Smooth muscle cell of the brain vasculature (primary cell): ENCODE results near the gene RNPEPL1.
"Not testable (repeated sequence)": the region's sequence is repeated elsewhere in the genome, so short reads cannot be mapped to it uniquely, and the experiment has no call there.

Experiments
- DNase-seq: peaks from one replicate; pipeline ENCODE4 v3.0.0-alpha.2; 2012; ENCODE audit warnings: low read depth, low spot score

The RNPEPL1 gene, protein sequence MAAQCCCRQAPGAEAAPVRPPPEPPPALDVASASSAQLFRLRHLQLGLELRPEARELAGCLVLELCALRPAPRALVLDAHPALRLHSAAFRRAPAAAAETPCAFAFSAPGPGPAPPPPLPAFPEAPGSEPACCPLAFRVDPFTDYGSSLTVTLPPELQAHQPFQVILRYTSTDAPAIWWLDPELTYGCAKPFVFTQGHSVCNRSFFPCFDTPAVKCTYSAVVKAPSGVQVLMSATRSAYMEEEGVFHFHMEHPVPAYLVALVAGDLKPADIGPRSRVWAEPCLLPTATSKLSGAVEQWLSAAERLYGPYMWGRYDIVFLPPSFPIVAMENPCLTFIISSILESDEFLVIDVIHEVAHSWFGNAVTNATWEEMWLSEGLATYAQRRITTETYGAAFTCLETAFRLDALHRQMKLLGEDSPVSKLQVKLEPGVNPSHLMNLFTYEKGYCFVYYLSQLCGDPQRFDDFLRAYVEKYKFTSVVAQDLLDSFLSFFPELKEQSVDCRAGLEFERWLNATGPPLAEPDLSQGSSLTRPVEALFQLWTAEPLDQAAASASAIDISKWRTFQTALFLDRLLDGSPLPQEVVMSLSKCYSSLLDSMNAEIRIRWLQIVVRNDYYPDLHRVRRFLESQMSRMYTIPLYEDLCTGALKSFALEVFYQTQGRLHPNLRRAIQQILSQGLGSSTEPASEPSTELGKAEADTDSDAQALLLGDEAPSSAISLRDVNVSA

DNA sequence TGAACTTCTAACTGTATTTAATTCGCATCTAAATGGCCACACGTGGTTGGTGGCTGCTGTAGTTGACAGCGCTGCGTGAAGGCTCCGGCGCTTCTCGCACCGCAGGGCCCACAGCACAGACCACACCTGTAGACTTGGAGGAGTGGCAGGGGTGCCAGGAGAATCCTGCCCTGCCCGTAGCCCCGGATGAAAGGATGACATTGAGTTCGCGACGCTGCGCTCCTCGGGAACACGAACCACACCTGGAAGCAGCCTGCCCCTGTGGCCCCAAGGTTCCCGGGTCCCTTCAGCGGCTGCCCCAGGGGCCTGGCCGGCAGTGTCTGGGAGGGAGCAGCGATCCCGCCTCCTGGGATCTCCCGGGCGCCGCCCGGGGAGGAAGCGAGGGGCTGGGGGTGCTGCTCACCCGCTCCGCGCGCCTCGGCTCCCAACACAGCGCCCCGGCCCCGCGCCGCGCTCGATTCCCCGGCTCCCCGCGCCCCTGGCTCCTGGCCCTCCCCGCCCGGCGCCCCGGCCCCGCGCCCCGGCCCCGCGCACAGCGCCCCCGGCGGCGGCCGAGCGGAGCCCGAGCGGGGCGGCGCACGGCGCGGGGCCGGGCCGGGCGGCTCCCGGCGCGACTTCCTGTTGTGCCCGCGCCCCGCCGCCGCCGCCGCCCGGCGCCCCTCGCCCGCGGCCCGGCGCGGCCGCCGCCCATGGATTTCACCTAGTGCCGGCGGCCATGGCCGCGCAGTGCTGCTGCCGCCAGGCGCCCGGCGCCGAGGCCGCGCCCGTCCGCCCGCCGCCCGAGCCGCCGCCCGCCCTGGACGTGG lies at the start of gene RNPEPL1:
Gene RNPEPL1, plus strand, starts transcription at position 613 of the 806 bp plus-strand sequence. Its CDS starts 103 bp downstream, at position 716.
- no peak for DNase-seq

GRCh38 chr2:240518981-240519380 lies 49.3 kb upstream of the RNPEPL1 start:
- no peak for DNase-seq

GRCh38 chr2:240519396-240520129 lies 48.7 kb upstream of the RNPEPL1 start:
- no peak for DNase-seq

DNA sequence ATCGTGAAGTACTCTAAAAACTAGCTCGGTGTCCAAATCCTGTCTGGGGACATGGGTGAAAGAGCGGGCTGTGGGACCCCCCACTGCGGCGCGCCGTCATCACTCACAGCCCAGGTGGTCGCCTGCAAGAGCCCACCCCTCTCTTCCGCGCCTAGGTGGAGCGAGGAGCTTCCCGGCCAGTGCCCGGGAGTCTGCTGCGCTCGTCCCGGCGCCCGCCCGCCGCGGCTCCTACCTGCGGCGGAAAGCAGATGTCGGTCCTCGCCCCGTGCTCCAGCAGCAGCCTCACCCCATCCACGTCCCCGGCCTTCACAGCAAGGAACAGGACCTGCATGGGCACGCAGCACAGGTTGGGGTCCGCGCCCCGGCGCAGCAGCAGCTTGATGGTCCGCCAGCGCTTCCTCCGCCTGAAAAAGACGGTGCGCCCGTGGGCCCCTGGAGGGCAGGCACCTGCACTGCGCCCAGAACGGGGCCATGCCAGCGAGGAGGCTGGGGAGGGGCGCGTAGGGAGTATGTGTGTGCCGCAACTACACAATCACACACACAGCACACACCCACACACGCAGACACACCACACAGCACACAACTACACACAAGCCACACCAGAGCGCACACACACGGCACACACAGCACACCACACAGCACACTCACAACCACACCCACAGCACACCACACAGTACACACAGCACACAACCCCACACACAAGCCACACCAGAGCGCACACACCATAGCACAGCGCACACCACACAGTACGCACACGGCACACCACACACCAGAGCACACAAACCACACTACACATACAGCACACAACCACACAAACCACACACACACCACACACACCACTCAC lies 47.9 kb upstream of the RNPEPL1 start:
- DNase-seq: no peak

GRCh38 chr2:240520974-240521350 lies 47.3 kb upstream of the RNPEPL1 start:
- DNase-seq: no peak

- not testable (repeated sequence) for DNase-seq
These were observed 46.4 kb upstream of the RNPEPL1 start for GRCh38 chr2:240521885-240522284.

DNA sequence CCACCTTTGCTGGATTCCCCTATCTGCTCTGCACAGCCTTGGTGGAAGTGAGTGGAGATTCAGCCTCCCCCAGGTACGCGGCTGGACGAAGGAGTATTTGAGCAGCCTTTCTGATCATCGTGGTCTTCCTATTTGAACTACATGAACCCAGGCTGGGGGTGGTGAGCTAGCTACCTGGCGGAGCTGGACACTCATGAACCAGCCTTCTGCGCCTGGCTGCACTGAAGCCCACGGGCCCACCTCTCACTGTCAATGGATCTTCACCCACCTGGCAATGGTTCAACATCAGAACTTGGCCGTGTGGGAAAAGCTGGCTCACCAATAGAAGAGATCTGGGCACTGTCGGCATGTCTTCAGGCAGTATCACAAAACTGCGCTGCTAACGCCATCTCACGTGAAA lies 45.9 kb upstream of the RNPEPL1 start:
- no peak for DNase-seq

GRCh38 chr2:240523451-240524281 lies 44.6 kb upstream of the RNPEPL1 start:
- no peak for DNase-seq

- no peak for DNase-seq
These were observed 43.1 kb upstream of the RNPEPL1 start for GRCh38 chr2:240524963-240525718.

DNA sequence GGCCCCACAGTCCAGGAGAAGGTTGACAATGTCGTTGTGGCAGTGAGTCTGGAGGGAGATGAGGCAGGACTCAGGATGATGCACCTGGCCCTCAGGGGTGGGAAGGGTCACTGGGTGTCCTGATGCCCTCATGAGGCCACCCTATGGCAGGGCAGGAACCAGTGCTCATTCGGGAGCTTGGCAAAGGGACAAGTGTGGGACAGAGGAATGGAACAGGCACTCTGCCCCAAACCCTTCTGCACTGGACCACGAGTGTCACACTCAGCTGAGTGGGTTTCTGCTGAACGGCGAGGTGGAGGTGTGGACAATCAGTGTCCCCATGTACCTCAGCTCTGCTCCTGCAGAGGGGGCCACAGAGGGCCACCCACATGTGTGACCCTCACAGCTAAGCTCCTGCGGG lies 42.5 kb upstream of the RNPEPL1 start:
- DNase-seq: no peak

GRCh38 chr2:240526521-240526920 lies 41.8 kb upstream of the RNPEPL1 start:
- no peak for DNase-seq

DNA sequence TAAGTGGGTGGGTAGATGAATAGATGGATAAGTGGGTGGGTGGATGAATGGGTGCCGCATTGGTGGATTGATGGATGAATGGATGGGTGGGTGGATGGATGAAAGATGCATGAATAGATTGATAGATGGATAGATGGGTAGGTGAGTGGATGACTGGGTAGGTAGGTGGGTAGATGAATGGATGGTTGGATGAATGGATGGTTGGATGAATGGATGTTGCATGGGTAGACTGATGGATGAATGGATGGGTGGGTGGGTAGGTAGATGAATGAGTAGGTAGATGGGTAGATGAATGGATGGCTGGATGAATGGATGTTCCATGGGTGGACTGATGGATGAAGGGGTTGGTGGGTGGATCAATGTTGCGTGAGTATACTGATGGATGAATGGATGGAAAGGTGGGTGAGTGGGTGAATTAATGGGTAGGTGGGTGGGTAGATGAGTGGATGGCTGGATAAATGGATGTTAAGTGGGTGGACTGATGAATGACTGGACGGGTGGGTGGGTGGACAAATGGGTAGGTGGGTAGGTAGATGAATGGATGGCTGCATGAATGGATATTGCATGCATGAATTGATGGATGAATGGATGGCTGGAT lies 41.0 kb upstream of the RNPEPL1 start:
- no peak for DNase-seq

DNA sequence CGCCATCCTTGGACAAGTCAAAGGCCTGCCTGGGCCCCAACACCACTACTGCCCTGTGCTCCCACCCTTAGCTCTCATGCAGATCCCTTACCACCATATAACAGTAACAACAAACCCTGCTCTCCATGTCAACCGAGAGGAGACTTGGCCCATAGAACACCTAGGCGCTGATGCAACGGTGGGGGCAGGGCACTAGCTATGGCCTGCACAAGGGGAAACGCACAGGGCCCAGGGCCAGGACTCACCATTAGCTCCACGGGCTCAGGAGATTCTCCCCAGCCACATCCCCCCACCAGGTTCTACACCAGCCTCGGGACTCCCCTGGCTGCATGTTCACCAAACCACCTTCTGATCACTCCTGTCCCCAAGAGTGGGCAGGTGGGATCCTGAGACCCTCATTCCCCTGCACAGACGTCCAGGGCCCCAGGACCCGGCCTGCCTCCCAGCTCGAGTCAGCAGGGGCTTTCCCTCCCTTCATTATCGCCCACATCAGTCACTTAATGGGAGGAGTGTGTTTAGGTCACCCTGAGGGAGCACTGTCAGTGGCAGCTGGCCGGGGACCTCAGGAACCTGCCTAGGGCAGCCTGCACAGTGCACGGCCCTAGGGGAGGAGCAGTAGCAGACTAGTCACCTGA lies 39.8 kb upstream of the RNPEPL1 start:
- no peak for DNase-seq

DNA sequence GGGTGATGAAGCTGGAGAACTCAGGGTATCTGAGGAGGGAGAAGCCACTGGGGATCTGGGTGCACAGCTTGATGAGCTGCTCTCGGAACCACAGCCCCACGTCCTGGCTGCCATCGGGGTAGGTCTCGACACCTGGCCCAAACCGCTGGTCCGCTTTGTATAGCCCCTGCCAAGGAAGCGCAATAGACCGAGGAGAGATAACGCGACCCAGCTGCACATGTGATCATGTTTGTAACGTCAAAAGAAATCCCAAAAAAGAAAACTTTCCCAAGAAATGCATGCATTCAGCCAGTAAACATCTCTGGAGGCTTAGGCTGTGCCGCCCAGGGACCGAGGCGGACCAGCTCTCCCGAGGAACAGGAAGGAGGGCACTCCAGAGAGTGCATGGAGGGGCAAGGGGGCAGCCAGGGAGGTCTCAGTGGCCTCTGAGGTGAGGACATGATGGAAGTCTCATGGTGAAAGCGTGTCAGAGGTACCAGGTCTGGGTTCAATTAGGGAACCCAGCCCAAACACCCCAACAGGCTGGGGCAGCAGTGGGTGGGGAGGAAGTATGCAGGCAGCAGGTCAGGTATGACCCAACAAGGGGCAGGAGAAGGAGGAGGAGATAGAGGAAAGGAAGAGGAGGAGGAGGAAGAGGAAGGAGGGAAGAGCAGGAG lies 38.8 kb upstream of the RNPEPL1 start:
- no peak for DNase-seq

DNA sequence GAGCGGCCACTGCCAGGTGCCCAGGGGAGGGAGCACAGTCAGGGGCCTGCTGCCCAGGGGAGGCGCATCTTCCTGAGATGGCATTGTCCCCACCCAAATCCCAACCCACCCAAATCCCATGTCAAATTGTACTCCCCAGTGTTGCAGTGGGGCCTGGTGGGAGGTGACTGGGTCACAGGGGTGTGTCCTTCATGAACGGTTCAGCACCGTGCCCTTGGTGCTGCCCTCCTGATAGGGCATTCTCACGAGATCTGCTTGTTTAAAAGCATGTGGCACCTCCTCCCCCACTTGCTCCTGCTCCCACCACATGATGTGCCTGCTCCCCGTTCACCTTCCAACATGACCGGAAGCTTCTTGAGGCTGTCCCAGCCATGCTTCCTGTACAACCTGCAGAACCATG lies 38.1 kb upstream of the RNPEPL1 start:
- DNase-seq: no peak

DNA sequence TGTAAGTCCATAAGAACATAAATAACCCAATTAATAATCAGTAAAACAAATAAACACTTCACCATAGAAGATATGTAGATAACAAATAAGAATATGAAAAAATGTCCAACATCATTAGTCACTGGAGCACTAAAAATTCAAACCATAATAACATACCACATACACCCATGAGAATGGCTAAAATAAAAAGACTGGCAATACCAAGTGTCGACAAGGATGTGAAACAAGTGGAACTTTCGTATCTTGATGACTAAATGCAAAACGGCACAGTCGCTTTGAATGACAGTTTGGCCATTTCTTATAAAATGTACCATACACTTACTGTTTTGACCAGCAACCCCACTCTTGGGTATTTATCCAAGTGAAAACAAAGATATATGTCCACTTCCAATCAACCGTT lies 37.2 kb upstream of the RNPEPL1 start:
- DNase-seq: no peak

DNA sequence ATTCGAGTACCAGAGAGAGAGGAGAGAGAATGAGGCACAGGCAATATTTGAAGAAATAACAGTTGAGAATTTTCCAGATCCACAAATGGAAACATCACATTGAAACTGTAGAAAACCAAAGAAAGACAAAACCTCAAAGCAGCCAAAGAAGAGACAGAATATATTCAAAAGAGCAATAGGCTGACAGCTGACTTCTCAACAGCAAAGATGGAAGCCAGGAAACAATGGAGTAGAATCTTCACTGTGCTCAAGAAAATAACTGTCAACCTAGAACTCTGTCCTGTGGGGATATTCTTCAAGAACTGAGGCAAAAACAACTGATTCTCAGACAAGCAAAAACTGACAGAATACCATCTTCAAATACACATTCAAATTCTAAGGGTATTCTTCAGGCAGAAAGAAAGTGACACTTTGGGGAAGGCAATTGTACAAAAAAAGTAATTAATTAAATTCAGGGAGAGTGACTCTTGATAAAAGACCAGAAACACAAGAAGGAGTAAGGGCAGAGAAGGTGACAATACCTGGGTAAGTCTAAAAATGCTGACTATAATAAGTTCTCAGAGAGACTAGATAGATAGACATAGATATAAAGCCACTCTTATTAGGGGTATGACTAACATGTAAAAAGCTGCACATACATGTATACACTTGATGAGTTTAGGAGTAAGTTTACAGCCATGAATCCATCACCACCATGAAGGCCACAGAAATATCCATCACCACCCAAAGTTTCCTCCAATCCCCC lies 36.1 kb upstream of the RNPEPL1 start:
- DNase-seq: no peak
